Measurements from ENCODE around the gene TEX36. TPM values are rescaled to one million over a fixed set of nuclear protein-coding genes. Genes with fewer than 3 reads are reported as not detected.

TEX36 gene
- total RNA-seq, 2 experiments from 2014 or later = not detected

GRCh38 chr10:125692196-125692595, 9.2 kb upstream of the TEX36 start:
- no peaks in the 10 kb centered on the region for H3K9me3 ChIP-seq (ENCODE audit: control insufficient read depth in 1 of 2, insufficient read depth in 1 of 2, low read length in 2 of 2)
- H3K27me3 Mint-ChIP-seq = peaks cover 18% of the 10 kb centered on the region
- no peaks in the 10 kb centered on the region for H3K4me1 ChIP-seq (ENCODE audit: insufficient read depth, low read length)
- no peak overlapping the region for H3K27ac Mint-ChIP-seq
- no peak for TF ChIP-seq CTCF (IDR thresholded peaks at IDR 0.05)
- H3K4me1 Mint-ChIP-seq (ENCODE audit: low read depth) = peaks cover 4% of the 10 kb centered on the region
- no peaks in the 10 kb centered on the region for H3K9me3 Mint-ChIP-seq
- no peak overlapping the region for H3K27ac ChIP-seq (ENCODE audit: low read depth in 1 of 2, low read length in 2 of 2)
- intact Hi-C loops (cut with DNase I, micrococcal nuclease) = no loop called here
- CTCF ChIA-PET = no interaction called here
- POLR2A ChIA-PET = no interaction called here
- H3K27me3 ChIP-seq (ENCODE audit: control insufficient read depth in 1 of 2, insufficient read depth in 2 of 2, low read length in 2 of 2) = peaks cover 0 to 6% of the 10 kb centered on the region in 2 experiments
- H3K36me3 ChIP-seq (ENCODE audit: insufficient read depth, low read length) = no peaks in the 10 kb centered on the region
- H3K4me3 ChIP-seq (ENCODE audit: low read length) = no peak overlapping the region
- no peaks in the 10 kb centered on the region for H3K36me3 Mint-ChIP-seq (ENCODE audit: low read depth)
- DNase-seq = no peak
- H3K4me3 Mint-ChIP-seq = no peak overlapping the region
- no peak for ATAC-seq (ENCODE audit: poor library complexity)

- no peak overlapping the region for H3K4me3 Mint-ChIP-seq
- no peaks in the 10 kb centered on the region for H3K36me3 Mint-ChIP-seq (ENCODE audit: low read depth)
- H3K27ac Mint-ChIP-seq = no peak overlapping the region
- TF ChIP-seq CTCF (IDR thresholded peaks at IDR 0.05) = no peak
- peaks cover 0 to 8% of the 10 kb centered on the region in 2 experiments for H3K27me3 ChIP-seq (ENCODE audit: control insufficient read depth in 1 of 2, insufficient read depth in 2 of 2, low read length in 2 of 2)
- H3K9me3 Mint-ChIP-seq = no peaks in the 10 kb centered on the region
- no peak overlapping the region for H3K27ac ChIP-seq (ENCODE audit: low read depth in 1 of 2, low read length in 2 of 2)
- H3K4me3 ChIP-seq (ENCODE audit: low read length) = no peak overlapping the region
- ATAC-seq (ENCODE audit: poor library complexity) (no peak), DNase-seq (no peak)
- ChIA-PET CTCF (no interaction called here), POLR2A (no interaction called here)
- H3K9me3 ChIP-seq (ENCODE audit: control insufficient read depth in 1 of 2, insufficient read depth in 1 of 2, low read length in 2 of 2) = no peaks in the 10 kb centered on the region
- H3K36me3 ChIP-seq (ENCODE audit: insufficient read depth, low read length) = no peaks in the 10 kb centered on the region
- peaks cover 18% of the 10 kb centered on the region for H3K27me3 Mint-ChIP-seq
- no peaks in the 10 kb centered on the region for H3K4me1 ChIP-seq (ENCODE audit: insufficient read depth, low read length)
- intact Hi-C loops (cut with DNase I, micrococcal nuclease) = no loop called here
- H3K4me1 Mint-ChIP-seq (ENCODE audit: low read depth) = peaks cover 4% of the 10 kb centered on the region
Measured at GRCh38 chr10:125691160-125691981, 8.4 kb upstream of the TEX36 start.

GRCh38 chr10:125689955-125690569, 7.1 kb upstream of the TEX36 start:
- ATAC-seq (ENCODE audit: poor library complexity) (no peak), DNase-seq (no peak)
- Histone ChIP-seq H3K4me1 (ENCODE audit: insufficient read depth, low read length) (no peaks in the 10 kb centered on the region), H3K27ac (ENCODE audit: low read depth in 1 of 2, low read length in 2 of 2) (no peak overlapping the region), H3K4me3 (ENCODE audit: low read length) (no peak overlapping the region), H3K27me3 (ENCODE audit: control insufficient read depth in 1 of 2, insufficient read depth in 2 of 2, low read length in 2 of 2) (peaks cover 0 to 8% of the 10 kb centered on the region in 2 experiments), H3K9me3 (ENCODE audit: control insufficient read depth in 1 of 2, insufficient read depth in 1 of 2, low read length in 2 of 2) (no peaks in the 10 kb centered on the region), H3K36me3 (ENCODE audit: insufficient read depth, low read length) (no peaks in the 10 kb centered on the region)
- Mint-ChIP-seq H3K27me3 (peaks cover 12% of the 10 kb centered on the region), H3K27ac (no peak overlapping the region), H3K4me3 (no peak overlapping the region), H3K36me3 (ENCODE audit: low read depth) (no peaks in the 10 kb centered on the region), H3K4me1 (ENCODE audit: low read depth) (peaks cover 4% of the 10 kb centered on the region), H3K9me3 (no peaks in the 10 kb centered on the region)
- POLR2A ChIA-PET = no interaction called here
- CTCF ChIA-PET = no interaction called here
- no peak for TF ChIP-seq CTCF (IDR thresholded peaks at IDR 0.05)
- intact Hi-C loops (cut with DNase I, micrococcal nuclease) = no loop called here

All from CD4-positive, alpha-beta T cell (primary cell).